GM18951 (cell line): Measurements from ENCODE around the gene DSCAM.
"Not testable (repeated sequence)": the region's sequence is repeated elsewhere in the genome, so short reads cannot be mapped to it uniquely, and the experiment has no call there.

Experiments used
- POLR2A ChIP-seq: IDR thresholded peaks from 4 replicates; pipeline ENCODE4 v1.6.1; 2011; ENCODE audit warnings: mild to moderate bottlenecking; ENCODE audit not compliant: insufficient read length, insufficient read depth; ENCODE audit errors: extremely low read depth
- in situ Hi-C: fragments of 300-500 bp; cut with MboI; formaldehyde crosslinking; loops from one replicate; pipeline ENCODE4 v1.12.0; 2022; ENCODE audit warnings: low sequenced_read_pairs, mixed read lengths, inconsistent platforms; ENCODE audit not compliant: unreplicated experiment

Gene DSCAM

DNA sequence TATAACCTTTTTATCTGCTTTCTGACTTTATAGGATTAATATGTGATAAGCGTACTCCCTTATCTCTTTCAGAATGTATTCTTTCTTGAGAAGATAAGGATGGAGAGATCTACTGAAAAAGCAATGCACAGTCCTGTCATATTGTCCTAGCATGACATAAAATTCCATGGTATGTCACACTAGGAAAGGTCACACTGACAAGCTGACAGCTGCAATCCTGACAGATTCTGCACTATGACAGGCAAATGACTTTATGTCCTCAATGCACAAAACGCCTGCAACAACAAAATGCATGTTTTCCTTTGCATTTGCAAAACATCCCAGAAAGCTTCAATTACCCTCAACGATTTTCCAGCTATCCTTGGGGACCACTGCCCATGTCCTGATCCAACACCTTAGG is 393.8 kb downstream of the DSCAM start:
- no peak for TF ChIP-seq POLR2A
- in situ Hi-C loops, result no loop called here

DNA sequence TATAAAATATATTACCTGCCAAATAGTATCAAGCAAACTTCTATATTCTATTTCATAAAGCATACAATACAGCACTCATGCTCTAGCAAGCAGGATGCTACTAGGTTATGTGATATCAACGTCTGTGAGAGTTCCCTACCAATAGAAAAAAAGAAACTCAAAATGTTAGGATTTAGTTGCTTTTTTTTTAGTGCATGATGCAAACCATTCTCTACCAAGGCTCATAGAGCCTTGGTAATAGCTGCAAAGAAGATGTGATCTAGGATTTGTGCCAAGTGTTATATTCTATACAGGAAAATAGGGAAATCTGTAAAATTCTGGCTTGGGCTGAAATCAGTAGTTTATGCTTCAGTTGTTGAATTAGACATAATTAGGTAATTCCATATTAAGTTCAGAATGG is 394.4 kb downstream of the DSCAM start:
- TF ChIP-seq POLR2A, result no peak
- in situ Hi-C loops, result no loop called here

DNA sequence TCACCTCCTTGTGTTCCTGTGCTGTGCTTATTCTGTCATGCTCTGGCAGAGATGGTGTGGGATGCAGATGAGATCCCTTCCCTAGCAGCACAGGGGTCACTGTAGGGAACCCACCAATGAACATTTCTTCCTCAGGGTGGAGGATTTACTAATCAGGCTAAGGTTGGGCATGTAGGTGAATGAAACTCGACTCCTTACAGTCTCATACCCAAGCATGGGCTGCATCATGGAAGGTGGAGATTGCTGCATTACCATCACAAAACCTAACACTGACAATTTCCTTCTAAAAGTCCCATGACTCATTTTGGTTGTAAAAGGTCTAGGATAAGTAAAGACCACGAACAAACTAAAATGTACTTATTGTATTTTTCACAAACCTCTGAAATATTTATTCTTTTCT is 399.9 kb downstream of the DSCAM start:
- no peak for TF ChIP-seq POLR2A
- in situ Hi-C loops, result no loop called here

DNA sequence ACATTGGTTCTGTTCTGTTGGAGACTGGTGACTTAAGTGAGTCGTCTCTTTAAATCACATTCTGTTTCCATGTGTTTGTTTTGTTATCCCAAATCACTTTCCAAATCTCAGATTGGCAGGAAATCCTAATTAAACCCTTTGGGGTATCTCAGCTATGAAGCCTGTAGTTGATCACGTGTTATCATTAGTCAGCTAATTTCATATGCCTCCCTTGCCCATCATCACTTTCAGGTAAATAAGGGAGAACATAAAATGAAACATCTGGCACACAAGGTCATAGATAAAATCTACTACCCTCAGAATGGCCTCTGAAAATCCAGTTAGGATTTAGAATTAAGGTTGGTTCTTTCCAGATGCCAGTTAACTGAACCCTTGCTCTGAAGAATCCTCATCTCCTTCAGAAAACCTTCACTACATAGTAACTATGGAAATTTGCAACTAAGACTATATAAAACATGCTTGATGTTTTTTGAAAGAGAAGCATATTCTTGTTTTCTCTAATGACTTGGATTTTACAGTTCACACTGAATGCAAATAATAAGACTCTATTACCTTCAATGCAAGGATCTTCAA is 401.5 kb downstream of the DSCAM start:
- no peak for TF ChIP-seq POLR2A

DNA sequence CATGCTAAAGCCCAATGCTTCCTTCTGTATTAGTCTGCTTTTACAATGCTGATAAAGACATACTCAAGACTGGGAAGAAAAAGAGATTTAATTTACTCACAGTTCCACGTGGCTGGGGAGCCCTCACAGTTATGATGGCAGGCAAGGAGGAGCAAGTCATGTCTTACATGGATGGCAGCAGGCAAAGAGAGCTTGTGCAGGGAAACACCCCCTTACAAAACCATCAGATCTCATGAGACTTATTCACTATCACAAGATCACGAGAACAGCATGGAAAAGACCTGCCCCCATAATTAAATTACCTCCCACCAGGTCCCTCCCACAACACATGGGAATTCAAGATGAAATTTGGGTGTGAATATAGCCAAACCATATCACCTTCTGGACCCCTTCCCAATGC is 407.4 kb downstream of the DSCAM start:
- in situ Hi-C loops, result not testable (repeated sequence)

More for the DNA sequence above, 401.5 kb downstream of the DSCAM start:
- in situ Hi-C loops, result no loop called here

DNA sequence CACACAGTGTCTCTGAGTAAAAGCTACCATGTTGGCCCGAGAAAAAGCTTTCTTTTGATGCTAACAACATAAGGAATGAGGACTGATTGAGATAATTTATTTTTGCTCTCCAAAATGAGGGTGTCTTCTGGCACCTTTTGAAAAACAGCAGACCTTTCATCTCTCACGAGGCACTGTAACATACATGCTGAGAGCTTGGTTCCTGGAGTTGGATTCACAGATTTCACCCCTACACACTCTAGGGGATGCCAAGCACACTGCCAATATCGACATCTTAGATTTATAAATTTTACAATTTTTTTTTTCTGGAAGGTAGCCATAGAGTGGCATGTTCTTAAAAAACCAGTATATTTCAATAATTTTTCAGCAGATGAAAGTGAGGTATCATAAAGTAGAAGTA is 408.3 kb downstream of the DSCAM start:
- in situ Hi-C loops, result no loop called here

DNA sequence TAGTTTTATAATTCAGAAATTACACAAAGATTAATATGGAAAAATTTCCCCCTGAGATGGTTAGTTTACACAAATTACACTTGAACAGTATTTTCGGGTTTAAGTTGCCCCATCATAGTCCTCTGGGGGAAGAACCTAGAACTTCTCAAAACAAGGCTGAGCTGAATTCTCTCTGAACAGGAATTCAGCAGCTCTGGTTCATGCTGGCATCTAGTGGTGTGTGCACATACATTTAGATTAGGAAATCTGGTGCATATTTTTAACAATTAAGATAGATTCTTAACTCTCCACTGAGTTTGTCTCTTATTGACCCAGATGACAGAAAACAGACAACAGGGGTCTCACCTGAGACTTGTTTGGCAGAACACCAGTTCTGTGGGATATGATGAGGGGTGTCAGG is 410.7 kb downstream of the DSCAM start:
- in situ Hi-C loops, result no loop called here
- TF ChIP-seq POLR2A, result no peak

More for the DNA sequence above, 408.3 kb downstream of the DSCAM start:
- TF ChIP-seq POLR2A, result no peak

DNA sequence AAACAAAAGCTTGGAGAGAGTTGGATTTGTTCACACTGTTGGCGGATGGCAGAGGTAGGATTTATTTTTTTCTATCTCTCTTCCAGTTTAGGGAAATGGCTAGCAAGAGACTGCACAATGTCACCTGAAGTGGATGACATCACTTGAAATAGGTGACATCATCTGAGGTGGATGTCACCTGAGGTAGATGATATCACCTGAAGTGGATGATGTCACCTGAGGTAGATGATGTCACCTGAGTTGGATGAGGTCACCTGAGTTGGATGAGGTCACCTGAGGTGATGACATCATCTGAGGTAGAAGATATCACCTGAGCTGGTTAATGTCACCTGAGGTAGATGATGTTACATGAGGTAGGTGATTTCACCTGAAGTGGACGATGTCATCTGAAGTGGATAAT is 413.4 kb downstream of the DSCAM start:
- no peak for TF ChIP-seq POLR2A
- in situ Hi-C loops, result no loop called here

DNA sequence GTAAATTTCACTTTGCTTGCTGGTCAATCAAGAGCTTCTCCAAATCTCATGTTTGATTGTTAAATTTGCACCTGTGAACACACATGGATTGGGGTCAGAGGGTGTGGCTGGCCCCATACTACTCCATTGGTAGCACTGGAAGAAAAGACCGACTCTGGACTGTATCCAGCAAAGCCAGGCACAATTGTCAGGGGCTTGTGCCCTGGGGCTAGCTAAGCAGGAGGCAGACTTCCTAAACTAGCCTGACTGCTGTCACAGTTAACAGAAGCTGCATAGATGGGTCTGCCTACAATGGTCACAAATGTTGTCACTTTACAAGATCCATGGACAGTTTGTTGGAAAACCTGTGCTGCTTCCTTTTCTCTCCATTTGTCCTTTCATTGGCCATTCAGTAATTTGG is 421.0 kb downstream of the DSCAM start:
- in situ Hi-C loops, result no loop called here
- TF ChIP-seq POLR2A, result no peak

DNA sequence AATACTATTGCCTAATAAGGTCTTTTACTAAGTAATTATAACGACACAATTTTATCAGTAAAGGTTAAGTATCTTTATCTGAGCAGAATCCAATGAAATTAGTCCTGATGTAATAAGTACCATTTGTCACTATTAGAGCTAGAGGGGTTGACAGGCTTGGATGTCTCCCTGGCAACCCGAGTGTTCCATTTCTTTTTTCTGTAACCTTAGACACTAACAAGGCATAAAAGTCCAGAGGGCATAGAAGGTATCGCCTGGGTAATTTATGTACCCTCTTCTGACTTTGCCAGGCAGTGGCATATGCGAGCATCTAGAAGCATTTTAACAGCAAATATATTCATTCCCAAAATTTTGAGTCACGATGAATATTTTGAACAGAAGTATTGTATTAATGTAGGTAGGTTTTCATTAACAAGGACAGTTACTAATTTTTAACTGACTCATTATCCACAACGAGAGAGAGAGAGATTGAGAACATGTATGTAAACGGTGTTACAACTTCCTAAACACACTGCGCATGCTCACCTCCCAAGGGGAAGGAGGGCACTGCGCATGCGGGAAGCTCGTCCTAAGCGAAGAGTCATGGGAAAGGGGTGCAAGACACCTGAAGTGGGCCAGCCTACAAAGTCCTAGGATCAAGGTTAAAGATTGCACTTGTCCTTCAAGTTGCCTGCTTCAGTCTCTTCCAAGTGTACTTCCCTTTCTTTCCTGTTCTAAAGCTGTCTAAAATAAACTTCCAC is 423.9 kb downstream of the DSCAM start:
- in situ Hi-C loops, result no loop called here
- no peak for TF ChIP-seq POLR2A

DNA sequence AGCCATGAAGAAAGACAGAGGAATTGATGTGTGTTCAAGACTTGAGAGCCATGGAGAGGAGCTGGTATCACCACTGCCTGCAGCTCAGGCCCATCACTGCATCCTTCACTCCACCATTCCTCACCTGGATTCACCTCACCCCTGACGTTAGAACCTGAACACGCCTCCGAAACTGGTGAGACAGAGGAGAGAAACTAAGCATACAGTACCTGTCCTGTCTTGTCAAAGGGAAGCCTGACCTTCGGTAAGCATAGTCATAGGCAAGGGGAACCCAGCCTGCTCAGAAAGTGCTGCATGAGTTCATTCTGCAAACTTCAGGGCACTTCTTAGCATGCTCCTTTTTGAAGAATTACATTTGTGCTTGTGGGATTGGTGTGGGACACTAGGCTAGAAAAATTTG is 425.8 kb downstream of the DSCAM start:
- in situ Hi-C loops, result no loop called here
- no peak for TF ChIP-seq POLR2A

DNA sequence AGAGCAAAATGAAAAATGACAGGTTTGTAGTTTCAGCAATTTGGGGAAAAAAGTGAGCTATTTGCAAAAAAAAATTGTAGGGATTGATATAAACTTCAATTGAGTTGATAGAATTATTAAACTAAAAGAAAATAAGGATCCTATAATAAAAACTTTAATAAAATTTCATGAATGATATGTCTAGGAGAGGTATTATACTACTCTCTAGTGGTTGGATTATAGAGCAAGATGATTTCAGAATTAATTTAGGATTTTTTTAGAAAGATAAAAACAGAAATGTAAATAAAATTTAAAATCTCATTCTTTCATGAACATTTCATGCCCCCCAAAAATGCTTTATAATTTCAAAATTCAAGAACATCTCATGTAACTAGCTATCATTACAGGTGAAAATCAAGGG is 430.4 kb downstream of the DSCAM start:
- in situ Hi-C loops, result no loop called here
- no peak for TF ChIP-seq POLR2A

DNA sequence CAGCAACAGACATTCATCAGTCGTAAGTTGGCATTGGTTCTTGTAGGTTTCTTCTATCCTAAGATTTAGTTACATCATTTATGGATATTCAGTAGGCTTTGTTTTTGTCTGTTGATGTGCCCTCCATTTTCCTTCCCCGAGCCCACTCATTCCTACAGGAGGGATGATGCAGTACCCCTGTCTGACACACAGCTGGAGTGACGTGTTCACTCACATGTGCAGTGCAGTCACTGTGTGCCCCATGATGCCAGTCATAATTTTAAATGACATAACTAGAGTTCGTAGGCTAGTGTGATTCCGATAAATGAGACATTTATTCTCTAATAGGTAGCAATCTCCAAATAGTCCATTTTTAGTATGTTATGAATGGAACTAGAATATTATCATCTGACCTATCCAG is 438.4 kb downstream of the DSCAM start:
- TF ChIP-seq POLR2A, result no peak
- in situ Hi-C loops, result no loop called here

DNA sequence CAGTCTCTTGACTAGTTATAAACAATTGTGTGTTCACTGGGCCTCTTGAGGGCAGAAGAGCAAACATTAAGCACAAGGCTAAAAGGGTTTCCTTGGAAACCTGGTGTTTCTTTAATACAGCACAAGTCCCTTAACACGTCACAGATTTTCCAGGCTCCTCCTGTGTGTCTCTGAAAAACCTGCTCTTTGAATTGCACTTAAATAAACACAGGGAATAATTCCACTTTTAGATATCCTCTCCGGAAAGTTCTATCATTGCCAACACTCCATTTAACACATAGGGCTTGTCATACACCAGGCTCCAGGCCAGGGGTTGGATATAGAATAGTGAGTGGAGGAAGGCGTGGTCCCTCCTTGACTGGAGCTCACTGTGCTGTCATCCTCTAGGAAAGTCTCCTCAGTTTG is 442.6 kb downstream of the DSCAM start:
- no peak for TF ChIP-seq POLR2A
- in situ Hi-C loops, result no loop called here
